Parietal lobe (tissue), 1 donor: ENCODE data around the gene WSCD2. TPM values are rescaled to one million over a fixed set of nuclear protein-coding genes. Genes with fewer than 3 reads are reported as not detected.

Experiments used
- total RNA-seq: library from RNA; depleted of rRNA; stranded (reverse); fragments of >200 nt; gene quantifications from one replicate; pipeline ENCODE4 v1.2.3, GENCODE V29; 2014

WSCD2 gene
- total RNA-seq, result 4.7 TPM

GRCh38 chr12:108129017-108129812 lies at the start of gene WSCD2:
Gene WSCD2, plus strand, starts transcription at chr12:108129288. Its CDS starts 66,545 bp downstream, at chr12:108195833.

Other genes with a start within 250 kb of the WSCD2 start
- 1.3 TPM for gene CMKLR1, start 210.0 kb downstream of the WSCD2 start, total RNA-seq